Activated T-helper 2 cell treated with anti-CD3 and anti-CD28 coated beads, Interferon-gamma antibody, Interleukin-2, Interleukin-4, amounts not matched to agents 10 μg/mL and 5 μg/mL and 100 μg/mL, durations not matched to agents 14 hours and 24 hours and 36 hours (primary cell): ENCODE measurements around the gene ADCY7. TPM values are rescaled to one million over a fixed set of nuclear protein-coding genes. Genes with fewer than 3 reads are reported as not detected.
A peak's percentile ranks its signal among the peaks of the same experiment; 100 is the strongest.

ENCODE experiments used
- DNase-seq: peaks from one replicate; pipeline ENCODE4 v3.0.0; 2021; ENCODE audit warnings: low spot score
- H3K27ac Mint-ChIP-seq: one replicate; pipeline ENCODE4 v1.8.0; 2021; ENCODE audit warnings: mixed read lengths
- H3K27me3 Mint-ChIP-seq: one replicate; pipeline ENCODE4 v1.8.0; 2021; ENCODE audit warnings: low read depth, mixed read lengths
- H3K36me3 Mint-ChIP-seq: one replicate; pipeline ENCODE4 v1.8.0; 2021; ENCODE audit warnings: low read depth, mixed read lengths
- H3K4me1 Mint-ChIP-seq: one replicate; pipeline ENCODE4 v1.8.0; 2021; ENCODE audit warnings: low read depth, mixed read lengths
- H3K4me3 Mint-ChIP-seq: one replicate; pipeline ENCODE4 v1.8.0; 2021; ENCODE audit warnings: low read depth, mild to moderate bottlenecking, moderate library complexity, mixed read lengths
- H3K9me3 Mint-ChIP-seq: one replicate; pipeline ENCODE4 v1.8.0; 2021; ENCODE audit warnings: mixed read lengths
- intact Hi-C: fragments of 100-400 bp; cut with micrococcal nuclease; formaldehyde crosslinking; loops from one replicate; pipeline ENCODE4 v1.15.1; 2023
- total RNA-seq: library from RNA; stranded (reverse); gene quantifications from 2 replicates; pipeline ENCODE4 v1.2.3, GENCODE V29; 2022

The ADCY7 gene
- total RNA-seq, 1 donor from 2014 or later = 89.5 TPM

GRCh38 chr16:50303041-50303604 is 36.8 kb downstream of the ADCY7 start:
- peaks cover 25% of the 10 kb centered on the region for H3K36me3 Mint-ChIP-seq
- no peak overlapping the region for H3K4me3 Mint-ChIP-seq
- H3K4me1 Mint-ChIP-seq = no peaks in the 10 kb centered on the region
- no peaks in the 10 kb centered on the region for H3K27me3 Mint-ChIP-seq
- H3K9me3 Mint-ChIP-seq = no peaks in the 10 kb centered on the region
- intact Hi-C loops = no loop called here
- no peak for DNase-seq
- no peak overlapping the region for H3K27ac Mint-ChIP-seq

- Mint-ChIP-seq H3K4me1 (no peaks in the 10 kb centered on the region), H3K4me3 (no peak overlapping the region), H3K27ac (no peak overlapping the region), H3K36me3 (peaks cover 21% of the 10 kb centered on the region), H3K9me3 (no peaks in the 10 kb centered on the region), H3K27me3 (no peaks in the 10 kb centered on the region)
- intact Hi-C loops = no loop called here
- no peak for DNase-seq
These were observed 37.5 kb downstream of the ADCY7 start for GRCh38 chr16:50303605-50304466.

GRCh38 chr16:50304467-50305440 is 38.4 kb downstream of the ADCY7 start:
- peaks cover 23% of the 10 kb centered on the region for H3K36me3 Mint-ChIP-seq
- no peak overlapping the region for H3K27ac Mint-ChIP-seq
- H3K4me3 Mint-ChIP-seq = no peak overlapping the region
- H3K27me3 Mint-ChIP-seq = no peaks in the 10 kb centered on the region
- H3K4me1 Mint-ChIP-seq = no peaks in the 10 kb centered on the region
- no peaks in the 10 kb centered on the region for H3K9me3 Mint-ChIP-seq
- no peak for DNase-seq
- intact Hi-C loops = no loop called here

GRCh38 chr16:50305441-50306061 is 39.2 kb downstream of the ADCY7 start:
- H3K27ac Mint-ChIP-seq = no peak overlapping the region
- no peaks in the 10 kb centered on the region for H3K27me3 Mint-ChIP-seq
- H3K4me1 Mint-ChIP-seq = no peaks in the 10 kb centered on the region
- intact Hi-C loops = no loop called here
- DNase-seq = no peak
- peaks cover 25% of the 10 kb centered on the region for H3K36me3 Mint-ChIP-seq
- no peaks in the 10 kb centered on the region for H3K9me3 Mint-ChIP-seq
- no peak overlapping the region for H3K4me3 Mint-ChIP-seq

- DNase-seq = no peak
- H3K36me3 Mint-ChIP-seq = peaks cover 24% of the 10 kb centered on the region
- H3K4me3 Mint-ChIP-seq = no peak overlapping the region
- no peaks in the 10 kb centered on the region for H3K9me3 Mint-ChIP-seq
- no peaks in the 10 kb centered on the region for H3K27me3 Mint-ChIP-seq
- intact Hi-C loops = no loop called here
- no peak overlapping the region for H3K27ac Mint-ChIP-seq
- H3K4me1 Mint-ChIP-seq = no peaks in the 10 kb centered on the region
These were observed 39.9 kb downstream of the ADCY7 start for GRCh38 chr16:50306287-50306686.

- no peaks in the 10 kb centered on the region for H3K9me3 Mint-ChIP-seq
- H3K27ac Mint-ChIP-seq = no peak overlapping the region
- no peak for DNase-seq
- no peaks in the 10 kb centered on the region for H3K27me3 Mint-ChIP-seq
- peaks cover 5% of the 10 kb centered on the region for H3K4me1 Mint-ChIP-seq
- no peak overlapping the region for H3K4me3 Mint-ChIP-seq
- intact Hi-C loops = no loop called here
- H3K36me3 Mint-ChIP-seq = peaks cover 32% of the 10 kb centered on the region
These were observed 42.0 kb downstream of the ADCY7 start for GRCh38 chr16:50308237-50308965.

GRCh38 chr16:50309156-50309526 is 42.8 kb downstream of the ADCY7 start:
- Mint-ChIP-seq H3K4me1 (peaks cover 11% of the 10 kb centered on the region), H3K27ac (no peak overlapping the region), H3K9me3 (no peaks in the 10 kb centered on the region), H3K36me3 (peaks cover 39% of the 10 kb centered on the region), H3K27me3 (no peaks in the 10 kb centered on the region), H3K4me3 (no peak overlapping the region)
- no peak for DNase-seq
- intact Hi-C loops = no loop called here

GRCh38 chr16:50309527-50310307 is 43.4 kb downstream of the ADCY7 start:
- Mint-ChIP-seq H3K27ac (peak overlapping the region; percentile 36), H3K27me3 (no peaks in the 10 kb centered on the region), H3K36me3 (peaks cover 45% of the 10 kb centered on the region), H3K4me3 (no peak overlapping the region), H3K9me3 (no peaks in the 10 kb centered on the region), H3K4me1 (peaks cover 13% of the 10 kb centered on the region)
- DNase-seq = no peak
- intact Hi-C loops = loop anchor here (5.0 kb wide), 1 partner anchor 42 kb away; the partner anchor contains the start of gene ADCY7

GRCh38 chr16:50310308-50311133 is 44.2 kb downstream of the ADCY7 start:
- peaks cover 53% of the 10 kb centered on the region for H3K36me3 Mint-ChIP-seq
- H3K9me3 Mint-ChIP-seq = no peaks in the 10 kb centered on the region
- intact Hi-C loops = loop anchor here (5.0 kb wide), 1 partner anchor 43 kb away; the partner anchor contains the start of gene ADCY7
- H3K4me3 Mint-ChIP-seq = no peak overlapping the region
- H3K27ac Mint-ChIP-seq = no peak overlapping the region
- no peaks in the 10 kb centered on the region for H3K27me3 Mint-ChIP-seq
- peaks cover 13% of the 10 kb centered on the region for H3K4me1 Mint-ChIP-seq
- no peak for DNase-seq

GRCh38 chr16:50311134-50311528 is 44.8 kb downstream of the ADCY7 start:
- DNase-seq = no peak
- Mint-ChIP-seq H3K27me3 (no peaks in the 10 kb centered on the region), H3K9me3 (no peaks in the 10 kb centered on the region), H3K27ac (peak overlapping the region; percentile 58), H3K36me3 (peaks cover 59% of the 10 kb centered on the region), H3K4me1 (peaks cover 13% of the 10 kb centered on the region), H3K4me3 (no peak overlapping the region)
- intact Hi-C loops = loop anchor here (5.0 kb wide), 1 partner anchor 44 kb away; the partner anchor contains the start of gene ADCY7
